ENCODE results near the gene UTS2. TPM values are rescaled to one million over a fixed set of nuclear protein-coding genes. Genes with fewer than 3 reads are reported as not detected.
A peak's percentile ranks its signal among the peaks of the same experiment; 100 is the strongest.

Gene UTS2
- total RNA-seq, 1 experiment from 2014 or later = not detected

GRCh38 chr1:7886405-7886745 lies 33.5 kb upstream of the UTS2 start:
- ATAC-seq (no peak), DNase-seq (ENCODE audit: low read depth, low spot score) (no peak)
- CTCF ChIA-PET = no interaction called here

GRCh38 chr1:7885513-7886404 lies 32.9 kb upstream of the UTS2 start:
- POLR2A ChIA-PET = no interaction called here
- H3K27me3 ChIP-seq (ENCODE audit: control insufficient read depth, insufficient read depth, low read length) = no peaks in the 10 kb centered on the region
- H3K27ac ChIP-seq (ENCODE audit: low read length) = no peak overlapping the region
- intact Hi-C loops (cut with micrococcal nuclease; ENCODE audit: unreplicated experiment) (no loop called here), in situ Hi-C loops (cut with HindIII; ENCODE audit: low pct_unique_long_range_greater_than_20kb, low sequenced_read_pairs) (no loop called here)
- no peaks in the 10 kb centered on the region for H3K9me3 ChIP-seq (ENCODE audit: control insufficient read depth, insufficient read depth, low read depth, low read length)
- no peaks in the 10 kb centered on the region for H3K36me3 ChIP-seq (ENCODE audit: control insufficient read depth, insufficient read depth, low read length)
- no TSS peak for BruUV-seq (replicated peaks)
- TF ChIP-seq REST (IDR thresholded peaks at IDR 0.05; ENCODE audit: insufficient read depth in 1 of 2, low read depth in 2 of 2, low read length in 1 of 2) (no peak), SIN3A (IDR thresholded peaks at IDR 0.05; ENCODE audit: borderline replicate concordance, insufficient read depth, low read depth, low read length) (no peak), TCF7L2 (IDR thresholded peaks at IDR 0.05; ENCODE audit: low read depth, low read length) (no peak), POLR2AphosphoS5 (IDR thresholded peaks at IDR 0.05; ENCODE audit: low read depth, low read length) (no peak)
- TF ChIP-seq, protein P1, sequence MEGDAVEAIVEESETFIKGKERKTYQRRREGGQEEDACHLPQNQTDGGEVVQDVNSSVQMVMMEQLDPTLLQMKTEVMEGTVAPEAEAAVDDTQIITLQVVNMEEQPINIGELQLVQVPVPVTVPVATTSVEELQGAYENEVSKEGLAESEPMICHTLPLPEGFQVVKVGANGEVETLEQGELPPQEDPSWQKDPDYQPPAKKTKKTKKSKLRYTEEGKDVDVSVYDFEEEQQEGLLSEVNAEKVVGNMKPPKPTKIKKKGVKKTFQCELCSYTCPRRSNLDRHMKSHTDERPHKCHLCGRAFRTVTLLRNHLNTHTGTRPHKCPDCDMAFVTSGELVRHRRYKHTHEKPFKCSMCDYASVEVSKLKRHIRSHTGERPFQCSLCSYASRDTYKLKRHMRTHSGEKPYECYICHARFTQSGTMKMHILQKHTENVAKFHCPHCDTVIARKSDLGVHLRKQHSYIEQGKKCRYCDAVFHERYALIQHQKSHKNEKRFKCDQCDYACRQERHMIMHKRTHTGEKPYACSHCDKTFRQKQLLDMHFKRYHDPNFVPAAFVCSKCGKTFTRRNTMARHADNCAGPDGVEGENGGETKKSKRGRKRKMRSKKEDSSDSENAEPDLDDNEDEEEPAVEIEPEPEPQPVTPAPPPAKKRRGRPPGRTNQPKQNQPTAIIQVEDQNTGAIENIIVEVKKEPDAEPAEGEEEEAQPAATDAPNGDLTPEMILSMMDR (IDR thresholded peaks at IDR 0.05) = no peak
- CTCF ChIA-PET = no interaction called here
- peak; percentile 67 for ATAC-seq
- no peak overlapping the region for H3K4me3 ChIP-seq (ENCODE audit: low read depth in 2 of 2, low read length in 2 of 2)
- no peak for DNase-seq (ENCODE audit: low read depth, low spot score)
- no peaks in the 10 kb centered on the region for H3K4me1 ChIP-seq (ENCODE audit: control insufficient read depth, insufficient read depth, low read length)

More at GRCh38 chr1:7886405-7886745, 33.5 kb upstream of the UTS2 start:
- H3K36me3 ChIP-seq (ENCODE audit: control insufficient read depth, insufficient read depth, low read length) = no peaks in the 10 kb centered on the region
- TF ChIP-seq REST (IDR thresholded peaks at IDR 0.05; ENCODE audit: insufficient read depth in 1 of 2, low read depth in 2 of 2, low read length in 1 of 2) (no peak), POLR2AphosphoS5 (IDR thresholded peaks at IDR 0.05; ENCODE audit: low read depth, low read length) (no peak)
- TF ChIP-seq, protein P1 (IDR thresholded peaks at IDR 0.05) = no peak
- H3K4me3 ChIP-seq (ENCODE audit: low read depth in 2 of 2, low read length in 2 of 2) = no peak overlapping the region
- BruUV-seq (replicated peaks) = no TSS peak
- intact Hi-C loops (cut with micrococcal nuclease; ENCODE audit: unreplicated experiment) (no loop called here), in situ Hi-C loops (cut with HindIII; ENCODE audit: low pct_unique_long_range_greater_than_20kb, low sequenced_read_pairs) (no loop called here)
- H3K9me3 ChIP-seq (ENCODE audit: control insufficient read depth, insufficient read depth, low read depth, low read length) = no peaks in the 10 kb centered on the region
- no peak overlapping the region for H3K27ac ChIP-seq (ENCODE audit: low read length)
- no peaks in the 10 kb centered on the region for H3K4me1 ChIP-seq (ENCODE audit: control insufficient read depth, insufficient read depth, low read length)
- H3K27me3 ChIP-seq (ENCODE audit: control insufficient read depth, insufficient read depth, low read length) = no peaks in the 10 kb centered on the region
- POLR2A ChIA-PET = no interaction called here

All from Panc1 (cell line).